HEK293 (cell line): ENCODE measurements around the gene COA6.
"Not testable (repeated sequence)": the region's sequence is repeated elsewhere in the genome, so short reads cannot be mapped to it uniquely, and the experiment has no call there.

ENCODE experiments used
- CTCF ChIP-seq: fragments of 450-650 bp; formaldehyde crosslinking; IDR thresholded peaks from 2 replicates; pipeline ENCODE4 v1.5.1; 2016; ENCODE audit warnings: missing biosample characterization, missing genetic modification characterization
- GFI1B ChIP-seq: fragments of 450-650 bp; formaldehyde crosslinking; IDR thresholded peaks from 2 replicates; pipeline ENCODE4 v1.5.1; 2016; ENCODE audit warnings: missing biosample characterization, missing genetic modification characterization
- KLF10 ChIP-seq: fragments of 450-650 bp; IDR thresholded peaks from 2 replicates; pipeline ENCODE4 v1.5.1; 2018; ENCODE audit warnings: missing biosample characterization, mild to moderate bottlenecking, missing genetic modification characterization
- OVOL3 ChIP-seq: fragments of 450-650 bp; formaldehyde crosslinking; IDR thresholded peaks from 2 replicates; pipeline ENCODE4 v1.5.1; 2016; ENCODE audit warnings: missing biosample characterization, missing genetic modification characterization
- TCF7L2 ChIP-seq: IDR thresholded peaks from 2 replicates; pipeline ENCODE4 v1.6.1; 2011; ENCODE audit warnings: low read depth, mild to moderate bottlenecking, inconsistent platforms, low read length, moderate library complexity, borderline replicate concordance
- ZNF184 ChIP-seq: fragments of 450-650 bp; IDR thresholded peaks from 2 replicates; pipeline ENCODE4 v1.5.1; 2018; ENCODE audit warnings: missing biosample characterization, mild to moderate bottlenecking, missing genetic modification characterization
- ZNF311 ChIP-seq: fragments of 450-650 bp; formaldehyde crosslinking; IDR thresholded peaks from 2 replicates; pipeline ENCODE4 v1.5.1; 2017; ENCODE audit warnings: missing biosample characterization, missing genetic modification characterization, borderline replicate concordance
- ZNF514 ChIP-seq: fragments of 450-650 bp; formaldehyde crosslinking; IDR thresholded peaks from 2 replicates; pipeline ENCODE4 v1.5.1; 2016; ENCODE audit warnings: missing biosample characterization, missing genetic modification characterization
- ZNF561 ChIP-seq: fragments of 450-650 bp; IDR thresholded peaks from 2 replicates; pipeline ENCODE4 v1.5.1; 2018; ENCODE audit warnings: missing biosample characterization, missing genetic modification characterization, borderline replicate concordance
- TF ChIP-seq, protein P1 (sequence below): fragments of 450-650 bp; formaldehyde crosslinking; IDR thresholded peaks from 2 replicates; pipeline ENCODE4 v1.5.1; 2016; ENCODE audit warnings: missing biosample characterization, missing genetic modification characterization

GRCh38 chr1:234356615-234357269 is 16.5 kb upstream of the COA6 start:
- not testable (repeated sequence) for TF ChIP-seq ZNF561 (tag by site-specific recombination); CTCF (tag by site-specific recombination); GFI1B (tag by site-specific recombination); ZNF514 (tag by site-specific recombination); OVOL3 (tag by site-specific recombination); TCF7L2; ZNF311 (tag by site-specific recombination); KLF10; ZNF184 (tag by site-specific recombination)
- TF ChIP-seq, protein P1, sequence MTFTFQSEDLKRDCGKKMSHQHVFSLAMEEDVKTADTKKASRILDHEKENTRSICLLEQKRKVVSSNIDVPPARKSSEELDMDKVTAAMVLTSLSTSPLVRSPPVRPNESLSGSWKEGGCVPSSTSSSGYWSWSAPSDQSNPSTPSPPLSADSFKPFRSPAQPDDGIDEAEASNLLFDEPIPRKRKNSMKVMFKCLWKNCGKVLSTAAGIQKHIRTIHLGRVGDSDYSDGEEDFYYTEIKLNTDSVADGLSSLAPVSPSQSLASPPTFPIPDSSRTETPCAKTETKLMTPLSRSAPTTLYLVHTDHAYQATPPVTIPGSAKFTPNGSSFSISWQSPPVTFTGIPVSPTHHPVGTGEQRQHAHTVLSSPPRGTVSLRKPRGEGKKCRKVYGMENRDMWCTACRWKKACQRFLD (tag by site-specific recombination), result not testable (repeated sequence)
